ENCODE measurements around the gene PRICKLE4.

Gene PRICKLE4, protein sequence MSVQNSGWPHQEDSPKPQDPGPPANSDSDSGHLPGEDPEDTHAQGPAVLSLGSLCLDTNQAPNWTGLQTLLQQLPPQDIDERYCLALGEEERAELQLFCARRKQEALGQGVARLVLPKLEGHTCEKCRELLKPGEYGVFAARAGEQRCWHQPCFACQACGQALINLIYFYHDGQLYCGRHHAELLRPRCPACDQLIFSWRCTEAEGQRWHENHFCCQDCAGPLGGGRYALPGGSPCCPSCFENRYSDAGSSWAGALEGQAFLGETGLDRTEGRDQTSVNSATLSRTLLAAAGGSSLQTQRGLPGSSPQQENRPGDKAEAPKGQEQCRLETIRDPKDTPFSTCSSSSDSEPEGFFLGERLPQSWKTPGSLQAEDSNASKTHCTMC

DNA sequence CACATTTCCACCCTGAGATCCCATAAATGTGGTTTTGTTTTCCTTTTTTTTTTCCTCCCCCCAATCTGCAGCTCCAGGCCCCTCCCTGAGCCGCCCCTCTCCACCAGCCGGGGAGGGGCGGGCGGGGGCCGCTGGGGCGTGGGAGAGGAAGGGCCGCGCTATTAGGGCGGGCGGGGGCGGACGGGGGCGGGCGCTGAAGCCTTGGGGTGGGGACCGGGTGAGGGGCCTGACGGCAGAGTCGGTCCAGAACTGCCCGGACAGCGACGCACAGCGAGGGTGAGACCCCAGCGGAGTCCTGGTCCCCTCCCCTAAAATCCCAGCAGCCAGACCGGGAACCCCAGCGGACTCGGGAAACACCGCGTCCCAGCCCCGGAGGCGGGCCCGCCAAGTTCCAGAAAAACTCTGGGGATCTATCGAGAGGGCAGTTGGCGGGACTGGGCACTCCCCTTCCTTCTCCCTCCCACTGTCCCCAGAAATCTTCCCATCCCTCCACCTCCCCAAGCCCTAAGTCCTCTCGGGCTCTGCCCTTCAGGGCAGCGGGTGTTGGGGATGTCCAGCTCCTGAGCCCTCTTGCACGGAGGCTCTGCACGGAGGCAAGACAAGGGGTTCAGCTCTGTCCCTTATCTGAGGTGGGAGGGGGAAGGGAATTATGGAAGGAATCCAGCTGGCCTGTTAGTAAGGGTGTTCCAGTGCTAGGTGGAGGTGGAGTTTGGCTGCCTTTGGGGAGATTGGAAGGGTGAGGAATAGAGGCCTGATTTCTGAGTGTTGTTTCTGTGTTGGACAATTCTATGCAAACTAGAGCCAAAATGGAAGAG lies at the start of gene PRICKLE4:
PRICKLE4 (plus strand) TSS at position 232 of the 815 bp plus-strand sequence. CDS start 2,692 bp downstream, outside the sequence.
- no peak for DNase-seq (ENCODE audit: low read depth, low spot score)

DNA sequence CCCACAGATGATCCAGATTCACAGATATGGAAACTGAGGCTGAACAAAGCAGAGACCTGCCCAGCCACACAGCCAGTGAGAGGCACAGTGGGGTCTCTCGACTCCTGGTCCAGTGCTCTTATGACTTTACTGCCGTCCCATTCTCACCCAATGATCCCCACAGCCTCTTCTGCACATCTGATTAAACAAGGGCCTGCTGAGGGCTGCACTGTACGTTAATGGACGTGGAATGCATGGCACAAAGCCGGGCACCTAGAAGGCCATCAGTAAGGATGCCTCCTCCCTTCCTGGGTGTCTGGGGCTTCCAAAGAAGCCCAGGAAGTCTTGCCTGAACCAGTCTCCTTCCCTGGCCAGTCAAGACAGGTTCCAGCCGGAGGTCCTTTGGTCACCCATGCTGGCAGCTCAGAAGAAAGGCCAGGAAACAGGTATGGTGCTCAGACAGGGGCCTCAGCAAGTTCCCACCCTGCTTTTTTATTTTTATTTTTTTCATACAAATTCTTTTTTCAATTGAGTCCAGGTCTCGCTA lies 49.0 kb upstream of the PRICKLE4 start:
- DNase-seq (ENCODE audit: low read depth, low spot score): no peak

GRCh38 chr6:41732149-41732548 lies 48.4 kb upstream of the PRICKLE4 start:
- DNase-seq (ENCODE audit: low read depth, low spot score): no peak

GRCh38 chr6:41732591-41733359 lies 47.8 kb upstream of the PRICKLE4 start:
- no peak for DNase-seq (ENCODE audit: low read depth, low spot score)

DNA sequence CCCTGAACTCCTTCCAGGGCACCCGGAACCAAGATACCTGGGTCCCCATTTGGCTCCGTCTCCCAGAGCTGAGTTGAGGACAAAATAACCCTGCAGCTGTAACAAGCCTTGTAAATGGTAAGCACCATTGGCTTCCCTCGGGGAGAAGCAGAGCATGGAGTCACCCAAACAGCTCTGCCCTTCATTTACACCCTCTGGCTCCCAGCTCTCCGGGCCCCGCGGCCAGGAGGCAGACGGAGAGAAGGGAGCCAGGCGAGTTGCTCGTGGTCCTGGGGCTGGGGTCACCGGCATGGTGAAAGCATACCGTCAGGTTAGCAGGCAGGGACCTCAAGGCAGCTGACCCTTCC lies 47.2 kb upstream of the PRICKLE4 start:
- no peak for DNase-seq (ENCODE audit: low read depth, low spot score)

- DNase-seq (ENCODE audit: low read depth, low spot score): no peak
Observed at GRCh38 chr6:41733707-41734665, 46.6 kb upstream of the PRICKLE4 start.

- DNase-seq (ENCODE audit: low read depth, low spot score): no peak
Observed at GRCh38 chr6:41734666-41735426, 45.7 kb upstream of the PRICKLE4 start.

GRCh38 chr6:41735427-41736185 lies 45.0 kb upstream of the PRICKLE4 start, which contains the start of gene TFEB:
Gene TFEB, minus strand, starts transcription at chr6:41735608. Its CDS starts 44,395 bp downstream, at chr6:41691213.
- peak; percentile 78 for DNase-seq (ENCODE audit: low read depth, low spot score)

- no peak for DNase-seq (ENCODE audit: low read depth, low spot score)
Observed at GRCh38 chr6:41736186-41736733, 44.3 kb upstream of the PRICKLE4 start.

DNA sequence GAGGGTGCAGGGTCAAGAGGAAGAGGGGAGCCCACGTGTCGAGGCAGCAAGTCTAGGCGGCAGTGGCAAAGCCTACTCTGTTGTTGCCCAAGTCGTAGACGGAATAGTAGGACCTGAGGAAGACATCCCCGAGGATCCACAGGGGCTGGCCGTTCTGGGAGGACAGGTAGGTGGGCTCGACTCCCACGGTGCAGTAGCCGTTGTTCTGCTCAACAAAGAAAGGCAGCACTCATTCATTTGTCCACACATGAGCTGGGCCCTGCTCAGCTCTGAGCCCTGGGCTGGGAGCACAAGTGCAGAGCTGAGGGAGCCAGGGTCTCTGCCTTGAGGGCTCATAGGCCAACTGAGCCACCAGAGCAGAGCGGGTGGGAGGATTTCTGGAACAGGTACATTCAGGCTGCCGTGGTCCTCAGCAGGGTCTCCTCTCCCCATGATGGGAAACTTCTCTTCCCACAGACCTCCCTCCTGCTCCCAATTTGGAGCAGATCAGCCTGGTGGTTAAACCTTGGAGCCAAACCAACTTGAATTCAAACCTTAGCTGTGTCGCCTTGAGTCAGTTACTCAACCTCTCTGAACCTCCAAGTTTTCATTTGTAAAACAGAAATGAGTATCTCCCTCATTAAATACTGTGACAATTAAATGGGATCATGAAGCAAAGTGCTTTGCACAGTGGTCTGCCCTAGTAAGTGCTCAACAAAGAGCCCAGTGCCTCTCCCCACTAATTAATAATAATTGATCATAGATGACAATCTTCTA lies 43.6 kb upstream of the PRICKLE4 start:
- DNase-seq (ENCODE audit: low read depth, low spot score): no peak

GRCh38 chr6:41737591-41738130 lies 42.9 kb upstream of the PRICKLE4 start:
- no peak for DNase-seq (ENCODE audit: low read depth, low spot score)

DNA sequence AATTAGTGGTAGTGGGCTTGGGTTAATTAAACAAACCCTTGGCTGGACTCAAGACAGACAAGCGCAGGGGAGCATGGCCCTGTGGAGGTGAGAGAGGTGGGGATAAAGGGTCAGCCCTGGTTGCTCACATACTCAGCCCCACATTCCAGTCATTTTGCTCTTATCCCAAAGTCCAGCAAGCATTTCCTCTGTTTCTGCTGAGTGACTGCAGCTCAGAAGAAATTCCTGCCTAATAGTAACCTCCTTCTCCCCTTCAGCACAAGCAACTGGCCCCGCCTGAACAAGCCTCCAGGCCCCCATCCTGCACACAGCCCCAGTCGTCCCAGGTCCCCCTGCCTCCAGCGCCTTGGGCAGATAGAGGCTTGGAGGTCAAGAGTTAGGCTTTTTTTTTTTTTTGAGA lies 41.5 kb upstream of the PRICKLE4 start:
- DNase-seq (ENCODE audit: low read depth, low spot score): no peak

GRCh38 chr6:41740366-41741162 lies 40.0 kb upstream of the PRICKLE4 start:
- no peak for DNase-seq (ENCODE audit: low read depth, low spot score)

DNA sequence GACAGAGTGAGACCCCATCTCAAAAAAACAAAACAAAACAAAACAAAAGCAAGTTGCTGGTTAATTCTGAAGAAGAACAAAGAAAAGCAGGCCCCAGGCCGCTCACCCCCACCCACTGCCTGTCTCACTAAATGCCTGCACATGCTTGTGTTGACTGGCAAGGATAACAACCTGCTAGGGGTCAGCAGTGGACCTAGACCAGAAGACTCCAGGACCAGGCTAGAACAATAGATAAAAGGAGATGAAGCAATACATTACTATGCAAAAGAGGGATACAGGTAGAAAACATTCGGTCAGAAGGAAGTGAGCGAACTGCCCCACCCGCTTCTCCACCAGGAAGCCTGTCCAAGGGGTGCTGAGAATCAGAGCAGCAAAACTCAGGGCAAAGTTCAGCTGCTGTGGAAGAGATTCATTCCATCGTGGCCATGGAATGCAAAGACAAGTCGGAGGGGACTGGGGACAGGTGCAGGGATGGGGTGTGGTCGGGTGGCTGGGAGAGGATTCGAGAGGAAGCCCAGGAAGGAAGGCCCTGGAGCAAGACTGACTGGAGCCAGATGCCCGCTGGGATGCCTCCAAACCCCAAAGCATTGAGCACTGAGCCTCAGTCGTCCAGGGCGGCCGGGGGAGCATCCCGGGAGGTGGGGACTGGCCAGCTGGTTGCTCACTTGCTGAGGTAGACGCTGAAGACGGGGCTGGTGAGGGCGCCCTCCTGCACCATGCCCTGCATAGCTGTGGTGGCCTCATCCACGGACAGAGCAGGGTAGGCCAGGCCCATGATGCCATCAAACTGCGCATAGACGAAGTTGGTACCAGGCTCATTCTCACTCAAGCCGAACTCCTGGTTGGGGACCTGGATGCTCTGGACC lies 38.7 kb upstream of the PRICKLE4 start:
- DNase-seq (ENCODE audit: low read depth, low spot score): no peak

GRCh38 chr6:41743406-41744235 lies 37.0 kb upstream of the PRICKLE4 start:
- no peak for DNase-seq (ENCODE audit: low read depth, low spot score)

All from smooth muscle cell of the brain vasculature (primary cell).